22Rv1 (cell line): ENCODE results near the gene FOXA3.
A peak's percentile ranks its signal among the peaks of the same experiment; 100 is the strongest.

Experiments
- H3K27ac ChIP-seq: fragments of 450-650 bp; 2 replicates; pipeline ENCODE4 v1.5.1; 2017
- CTCF ChIP-seq: fragments of 450-650 bp; IDR thresholded peaks from 2 replicates; pipeline ENCODE4 v1.5.1; 2017; ENCODE audit warnings: mild to moderate bottlenecking
- ZFX ChIP-seq: fragments of 450-650 bp; IDR thresholded peaks from 2 replicates; pipeline ENCODE4 v1.6.1; 2017; ENCODE audit warnings: antibody characterized with exemption, borderline replicate concordance

The FOXA3 gene

GRCh38 chr19:45881909-45882528 is 17.9 kb downstream of the FOXA3 start:
- H3K27ac ChIP-seq = peak overlapping the region; percentile 100

GRCh38 chr19:45882652-45883585 is 18.8 kb downstream of the FOXA3 start:
- TF ChIP-seq CTCF (peak; percentile 97), ZFX (no peak)
- H3K27ac ChIP-seq = peak overlapping the region; percentile 100

More at GRCh38 chr19:45881909-45882528, 17.9 kb downstream of the FOXA3 start:
- no peak for TF ChIP-seq CTCF
- TF ChIP-seq ZFX = no peak

GRCh38 chr19:45883586-45883880 is 19.4 kb downstream of the FOXA3 start:
- peak overlapping the region; percentile 100 for H3K27ac ChIP-seq

GRCh38 chr19:45883881-45884681 is 20.0 kb downstream of the FOXA3 start:
- peak overlapping the region; percentile 100 for H3K27ac ChIP-seq

More at GRCh38 chr19:45883586-45883880, 19.4 kb downstream of the FOXA3 start:
- TF ChIP-seq CTCF (peak; percentile 61), ZFX (no peak)

GRCh38 chr19:45884682-45885555 is 20.8 kb downstream of the FOXA3 start:
- TF ChIP-seq CTCF (no peak), ZFX (no peak)
- H3K27ac ChIP-seq = peak overlapping the region; percentile 100

More at GRCh38 chr19:45883881-45884681, 20.0 kb downstream of the FOXA3 start:
- TF ChIP-seq CTCF (no peak), ZFX (no peak)

- H3K27ac ChIP-seq = peak within 1 kb of the TSS; percentile 100
- TF ChIP-seq ZFX (no peak), CTCF (no peak; the same call in 1 of the 2 replicates)
These were observed 21.7 kb downstream of the FOXA3 start, which contains the start of gene IRF2BP1 for GRCh38 chr19:45885556-45886426. Gene IRF2BP1 (minus strand): TSS chr19:45886141. CDS start chr19:45885774, 367 bp downstream.
